ENCODE measurements around the gene ATP4B. TPM values are rescaled to one million over a fixed set of nuclear protein-coding genes. Genes with fewer than 3 reads are reported as not detected.

ATP4B gene
- total RNA-seq, 4 donors from 2014 or later: not detected

DNA sequence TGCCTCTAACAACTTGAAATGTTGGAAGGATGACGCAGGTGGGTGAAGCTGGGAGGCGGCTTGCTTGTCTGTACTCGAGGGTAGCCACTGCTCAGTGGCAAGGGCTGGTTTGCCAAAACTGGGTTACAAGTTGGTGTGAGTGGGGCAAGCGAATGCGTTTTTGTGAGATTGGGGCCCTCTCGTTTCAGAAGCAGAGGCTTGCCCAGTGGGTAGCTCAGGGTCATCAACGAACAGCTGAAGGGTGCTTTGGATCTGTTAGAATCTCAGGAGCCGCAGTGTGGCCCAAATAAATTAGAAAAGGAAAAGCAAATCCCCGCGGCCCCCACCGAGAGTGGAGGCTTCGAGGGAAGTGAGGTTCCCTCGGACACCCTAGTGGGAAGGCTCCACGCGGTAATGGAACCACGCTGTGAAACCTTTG lies 7.3 kb downstream of the ATP4B start:
- Histone ChIP-seq H3K36me3 (no peaks in the 10 kb centered on the region), H3K9me3 (no peaks in the 10 kb centered on the region), H3K4me3 (no peak overlapping the region), H3K27ac (no peak overlapping the region), H3K27me3 (no peaks in the 10 kb centered on the region), H3K4me1 (peaks cover 8 to 35% (median 9%) of the 10 kb centered on the region in 3 donors)
- intact Hi-C loops (cut with DNase I): no loop called here
- no peak for TF ChIP-seq POLR2A (IDR thresholded peaks at IDR 0.05)
- TF ChIP-seq, protein P1, sequence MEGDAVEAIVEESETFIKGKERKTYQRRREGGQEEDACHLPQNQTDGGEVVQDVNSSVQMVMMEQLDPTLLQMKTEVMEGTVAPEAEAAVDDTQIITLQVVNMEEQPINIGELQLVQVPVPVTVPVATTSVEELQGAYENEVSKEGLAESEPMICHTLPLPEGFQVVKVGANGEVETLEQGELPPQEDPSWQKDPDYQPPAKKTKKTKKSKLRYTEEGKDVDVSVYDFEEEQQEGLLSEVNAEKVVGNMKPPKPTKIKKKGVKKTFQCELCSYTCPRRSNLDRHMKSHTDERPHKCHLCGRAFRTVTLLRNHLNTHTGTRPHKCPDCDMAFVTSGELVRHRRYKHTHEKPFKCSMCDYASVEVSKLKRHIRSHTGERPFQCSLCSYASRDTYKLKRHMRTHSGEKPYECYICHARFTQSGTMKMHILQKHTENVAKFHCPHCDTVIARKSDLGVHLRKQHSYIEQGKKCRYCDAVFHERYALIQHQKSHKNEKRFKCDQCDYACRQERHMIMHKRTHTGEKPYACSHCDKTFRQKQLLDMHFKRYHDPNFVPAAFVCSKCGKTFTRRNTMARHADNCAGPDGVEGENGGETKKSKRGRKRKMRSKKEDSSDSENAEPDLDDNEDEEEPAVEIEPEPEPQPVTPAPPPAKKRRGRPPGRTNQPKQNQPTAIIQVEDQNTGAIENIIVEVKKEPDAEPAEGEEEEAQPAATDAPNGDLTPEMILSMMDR (IDR thresholded peaks at IDR 0.05): no peak
- DNase-seq: no peak
- 83 to 93% methylated on average over 13 to 16 of the region's 16 CpGs for WGBS, 2 donors

DNA sequence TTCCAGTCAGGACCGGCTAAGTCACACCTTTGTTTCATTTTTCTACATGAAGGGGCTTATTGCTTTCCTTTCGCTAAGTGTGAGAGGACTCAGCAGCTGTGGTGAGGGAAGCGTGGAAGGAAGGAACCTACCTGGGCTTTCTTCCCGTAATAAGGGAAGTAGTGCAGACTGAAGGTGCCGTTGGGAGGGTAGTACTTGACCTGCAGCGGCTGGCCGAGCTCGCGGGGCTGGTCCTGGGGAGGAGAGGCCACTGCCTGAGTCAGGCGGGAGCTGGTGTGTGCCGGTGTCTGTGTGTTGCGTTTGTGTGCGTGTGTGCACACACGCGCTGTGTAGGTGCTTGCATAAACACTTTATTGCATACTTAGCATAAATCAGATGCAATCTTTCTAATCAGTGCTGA lies 7.7 kb downstream of the ATP4B start:
- 53 to 56% methylated on average over 5 to 15 of the region's 15 CpGs for WGBS, 2 donors
- Histone ChIP-seq H3K4me1 (peaks cover 8 to 40% (median 9%) of the 10 kb centered on the region in 3 donors), H3K36me3 (no peaks in the 10 kb centered on the region), H3K4me3 (no peak overlapping the region), H3K27me3 (no peaks in the 10 kb centered on the region), H3K9me3 (no peaks in the 10 kb centered on the region), H3K27ac (no peak overlapping the region)
- TF ChIP-seq, protein P1 (IDR thresholded peaks at IDR 0.05): no peak
- no peak for TF ChIP-seq POLR2A (IDR thresholded peaks at IDR 0.05)
- DNase-seq: no peak
- intact Hi-C loops (cut with DNase I): no loop called here

- H3K27ac ChIP-seq: no peak overlapping the region
- 94 to 96% methylated on average over 9 of the region's 17 CpGs for WGBS, 2 donors
- no peak for DNase-seq
- H3K36me3 ChIP-seq: no peaks in the 10 kb centered on the region
- no peaks in the 10 kb centered on the region for H3K9me3 ChIP-seq
- TF ChIP-seq POLR2A (IDR thresholded peaks at IDR 0.05): no peak
- TF ChIP-seq, protein P1 (IDR thresholded peaks at IDR 0.05): no peak
- H3K4me3 ChIP-seq: no peak overlapping the region
- intact Hi-C loops (cut with DNase I): no loop called here
- peaks cover 8 to 44% (median 9%) of the 10 kb centered on the region in 3 donors for H3K4me1 ChIP-seq
- H3K27me3 ChIP-seq: no peaks in the 10 kb centered on the region
These were observed 8.8 kb downstream of the ATP4B start for GRCh38 chr13:113649212-113649611.

GRCh38 chr13:113648216-113648610 lies 9.8 kb downstream of the ATP4B start:
- Histone ChIP-seq H3K4me1 (peaks cover 8 to 44% (median 9%) of the 10 kb centered on the region in 3 donors), H3K27me3 (no peaks in the 10 kb centered on the region), H3K9me3 (no peaks in the 10 kb centered on the region), H3K4me3 (no peak overlapping the region), H3K27ac (peak overlapping the region in 2 of 4 donors; percentile 50 to 72), H3K36me3 (no peaks in the 10 kb centered on the region)
- TF ChIP-seq, protein P1 (IDR thresholded peaks at IDR 0.05): no peak
- no peak for TF ChIP-seq POLR2A (IDR thresholded peaks at IDR 0.05)
- 82 to 91% methylated on average over 6 to 13 of the region's 13 CpGs for WGBS, 2 donors
- no peak for DNase-seq
- intact Hi-C loops (cut with DNase I): no loop called here

DNA sequence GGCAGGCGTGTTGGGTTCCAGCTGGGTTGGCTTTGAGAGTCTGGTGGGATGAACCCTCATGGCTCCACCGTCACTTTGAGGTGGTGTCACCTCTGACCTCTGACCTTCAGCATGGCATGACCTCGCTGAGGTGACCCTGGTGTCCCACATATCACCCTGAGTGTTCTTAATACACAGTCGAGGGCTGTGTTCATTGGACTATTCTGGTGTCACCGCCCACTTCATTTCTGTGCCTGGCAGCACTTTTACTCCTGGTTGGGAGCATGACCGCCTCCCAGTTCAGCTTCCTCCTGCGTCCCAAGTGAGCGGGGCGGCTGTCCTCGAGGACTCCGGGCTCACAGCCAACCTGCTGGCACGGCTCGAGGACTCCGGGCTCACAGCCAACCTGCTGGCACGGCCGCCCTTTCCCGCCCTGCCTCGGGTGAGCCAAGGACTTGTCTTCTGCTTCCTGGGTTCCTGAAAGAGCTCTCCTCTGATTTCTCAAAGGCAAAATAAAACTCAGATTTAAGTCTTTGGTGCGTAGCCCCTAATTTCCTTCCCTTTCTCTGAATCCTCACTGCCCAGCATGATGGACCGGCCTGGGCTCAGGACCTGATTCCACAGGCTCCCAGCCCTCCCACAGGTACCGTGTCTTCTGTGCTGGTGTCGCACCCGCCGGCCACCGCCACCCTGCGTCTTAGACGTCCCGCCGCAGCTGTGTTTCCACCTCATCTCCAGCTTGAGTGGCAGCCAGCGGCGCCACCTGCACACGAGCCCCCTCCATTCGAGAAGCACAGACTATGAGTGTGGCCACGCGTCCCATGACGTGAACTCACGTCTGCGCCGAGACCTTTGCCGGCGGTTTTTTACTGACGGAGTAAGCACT lies 10.4 kb downstream of the ATP4B start:
- WGBS, 2 donors: 46 to 64% methylated on average over 29 to 32 of the region's 42 CpGs
- Histone ChIP-seq H3K27me3 (no peaks in the 10 kb centered on the region), H3K4me1 (peaks cover 8 to 44% (median 9%) of the 10 kb centered on the region in 3 donors), H3K9me3 (peaks cover 0 to under 1% (median 0%) of the 10 kb centered on the region in 3 donors), H3K36me3 (peaks cover 0 to 2% (median 0%) of the 10 kb centered on the region in 3 donors), H3K4me3 (no peak overlapping the region), H3K27ac (peak overlapping the region; percentile 50 to 72 (median 54))
- DNase-seq: peak; percentile 12
- intact Hi-C loops (cut with DNase I): no loop called here
- TF ChIP-seq, protein P1 (IDR thresholded peaks at IDR 0.05): no peak
- no peak for TF ChIP-seq POLR2A (IDR thresholded peaks at IDR 0.05)
